SK-N-DZ (cell line): ENCODE results near the gene XG. TPM values are rescaled to one million over a fixed set of nuclear protein-coding genes. Genes with fewer than 3 reads are reported as not detected.
"Not testable (repeated sequence)": the region's sequence is repeated elsewhere in the genome, so short reads cannot be mapped to it uniquely, and the experiment has no call there.

Experiments
- DNase-seq: peaks from one replicate; pipeline ENCODE4 v3.0.0-alpha.2; 2015; ENCODE audit warnings: low spot score
- polyA plus RNA-seq, 2 experiments: library from polyadenylated mRNA; depleted of rRNA; stranded (reverse); fragments of >200 nt; gene quantifications; 2 replicates each; pipeline ENCODE4 v1.2.3, GENCODE V29; 2014

The XG gene, protein sequence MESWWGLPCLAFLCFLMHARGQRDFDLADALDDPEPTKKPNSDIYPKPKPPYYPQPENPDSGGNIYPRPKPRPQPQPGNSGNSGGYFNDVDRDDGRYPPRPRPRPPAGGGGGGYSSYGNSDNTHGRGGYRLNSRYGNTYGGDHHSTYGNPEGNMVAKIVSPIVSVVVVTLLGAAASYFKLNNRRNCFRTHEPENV
- polyA plus RNA-seq (2014; cell fraction: cytosol; rRNA removed): not detected in 2 replicates
- 0.06 TPM in 1 of 2 replicates, not detected in the other for polyA plus RNA-seq (2014; cell fraction: nucleus; rRNA removed)

DNA sequence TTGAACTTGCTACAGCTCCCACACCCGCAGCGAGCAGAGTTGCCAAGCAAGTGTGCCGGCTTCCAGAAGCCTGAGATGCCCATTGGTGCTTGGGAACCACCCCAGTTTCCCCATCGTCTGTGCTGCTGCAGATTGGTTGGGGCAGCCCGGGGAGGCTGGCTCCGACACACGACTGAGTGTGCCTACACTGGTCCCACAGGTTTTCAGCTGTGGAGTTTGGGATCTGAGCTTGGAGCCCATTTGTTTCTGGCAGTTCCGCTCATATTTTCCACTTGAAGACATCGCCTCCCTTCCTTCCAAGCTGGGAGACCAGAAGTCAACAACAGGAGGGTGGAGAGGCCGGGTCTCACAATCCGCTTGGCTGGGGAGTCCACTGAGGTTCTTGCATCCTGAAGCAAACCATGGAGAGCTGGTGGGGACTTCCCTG lies at the start of gene XG:
Gene XG (plus strand): TSS at position 167 of the 427 bp plus-strand sequence. CDS start 235 bp downstream, at position 402.
- DNase-seq: not testable (repeated sequence)

DNA sequence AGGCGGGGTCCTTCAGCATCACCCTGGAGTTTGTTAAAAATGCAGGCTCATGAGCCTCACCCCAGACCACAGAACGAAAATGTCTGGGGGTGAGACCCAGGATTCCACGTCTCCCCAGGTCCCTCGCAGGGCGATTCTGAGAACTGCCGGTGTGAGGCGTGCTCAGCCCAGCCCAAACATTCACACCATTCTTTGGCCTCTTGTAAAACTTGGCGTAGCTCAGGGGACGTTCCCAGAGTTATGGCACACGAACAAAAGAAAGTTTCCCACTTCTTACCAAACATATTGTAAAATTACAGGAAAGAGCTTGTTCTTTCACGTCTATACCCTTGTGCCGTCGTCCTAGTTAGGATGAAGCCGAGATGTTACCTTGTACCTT lies 47.9 kb upstream of the XG start:
- DNase-seq: no peak

DNA sequence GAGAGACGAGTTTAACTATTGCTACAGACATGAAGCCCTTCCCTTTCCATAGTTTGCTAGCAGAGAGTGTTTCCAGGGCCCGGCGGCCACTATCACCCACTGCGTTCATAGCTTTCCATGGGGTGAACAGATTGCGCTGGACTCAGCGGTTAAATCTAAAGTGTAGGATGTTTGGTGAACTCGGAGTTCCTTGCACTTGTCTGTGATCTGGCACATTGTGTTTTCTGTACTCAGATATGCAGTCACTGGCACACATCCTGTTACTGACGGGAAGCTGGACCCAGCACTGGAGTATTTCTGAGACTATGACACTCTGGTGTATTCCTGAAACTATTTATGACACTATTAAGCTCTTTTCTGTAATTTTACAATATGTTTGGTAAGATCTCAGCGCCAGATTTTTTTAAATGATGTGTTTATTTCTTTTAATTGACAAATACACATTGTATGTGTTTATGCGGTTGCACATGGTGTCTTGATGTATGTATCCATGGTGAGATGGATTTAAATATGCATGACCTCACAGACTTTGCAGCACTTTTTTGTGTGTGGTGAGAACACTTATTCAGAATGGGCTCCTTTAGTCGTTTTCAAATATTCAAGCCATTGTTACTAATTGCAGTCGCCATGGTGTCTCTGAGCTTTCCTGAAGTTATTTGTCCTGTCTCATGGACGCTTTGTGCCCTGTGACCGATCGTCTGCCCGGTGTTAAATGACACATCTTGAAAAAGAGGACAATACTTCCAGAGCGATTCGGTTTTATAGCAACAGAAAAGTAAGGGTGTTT lies 46.6 kb upstream of the XG start:
- DNase-seq: no peak

DNA sequence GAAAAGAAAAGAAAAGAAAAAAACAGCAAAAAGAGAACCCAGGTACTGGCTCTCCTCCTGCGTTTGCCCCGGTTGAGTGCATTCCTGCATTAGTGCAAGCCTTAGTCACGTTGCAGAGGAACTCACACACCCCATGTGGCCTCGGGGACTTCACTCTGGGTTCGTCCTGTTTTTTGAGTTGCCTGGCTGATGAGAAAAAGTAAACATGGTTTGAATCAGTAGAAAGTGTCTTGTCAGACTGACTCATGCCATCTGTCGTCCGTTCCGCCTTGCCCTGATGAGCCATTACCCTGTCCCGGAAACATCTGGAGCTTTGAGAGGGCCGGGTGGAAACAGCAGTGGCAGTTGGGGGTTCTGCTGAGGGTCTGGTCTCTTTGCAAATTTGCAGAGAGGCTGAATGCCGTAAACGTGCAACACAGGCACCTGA lies 44.5 kb upstream of the XG start:
- no peak for DNase-seq

DNA sequence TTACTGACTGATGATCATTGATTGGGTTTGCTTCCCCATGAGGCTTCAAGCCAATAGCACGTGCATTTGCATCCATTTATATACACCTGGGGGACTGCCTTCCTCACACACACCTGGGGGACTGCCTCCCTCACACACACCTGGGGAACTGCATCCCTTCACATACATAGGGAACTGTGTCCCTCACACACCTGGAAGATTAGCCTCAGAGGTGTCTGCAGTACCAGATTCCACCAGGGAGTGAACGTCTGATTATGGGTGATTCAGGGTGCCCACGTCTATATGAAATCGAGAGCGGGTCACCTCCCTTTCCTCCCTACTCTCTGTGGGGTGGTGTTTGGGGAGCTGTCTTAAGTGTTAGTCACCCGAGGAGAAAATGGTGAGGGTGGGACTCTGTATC lies 43.8 kb upstream of the XG start:
- no peak for DNase-seq

DNA sequence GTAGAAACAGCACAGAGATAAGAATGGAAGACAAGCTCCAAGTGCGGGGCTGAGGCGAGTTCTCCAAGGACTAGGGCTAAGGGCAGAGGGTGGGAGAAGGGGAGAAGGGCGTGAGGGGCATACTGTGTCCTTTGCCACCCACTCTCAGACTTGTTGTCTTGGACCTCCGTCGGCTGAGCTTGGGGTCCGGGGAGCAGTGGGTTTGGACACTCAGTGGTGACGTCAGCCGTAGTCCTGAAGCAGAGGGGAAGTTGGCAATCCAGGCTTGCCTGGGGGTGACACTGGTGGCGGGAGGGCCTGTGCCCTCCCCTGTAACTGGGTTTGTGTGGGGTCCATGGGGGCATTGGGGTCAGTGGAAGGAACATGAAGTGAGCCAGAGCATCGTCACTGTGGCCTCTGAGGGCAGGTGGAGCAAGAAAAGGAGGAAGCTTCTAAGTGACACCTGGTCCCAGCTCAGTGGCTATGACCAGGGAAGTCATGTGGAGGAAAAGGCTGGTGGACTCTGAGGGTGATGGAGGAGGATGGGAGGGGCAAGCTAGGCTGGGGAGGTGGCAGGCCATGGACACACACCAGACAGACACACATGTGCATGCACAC lies 43.1 kb upstream of the XG start:
- DNase-seq: no peak

DNA sequence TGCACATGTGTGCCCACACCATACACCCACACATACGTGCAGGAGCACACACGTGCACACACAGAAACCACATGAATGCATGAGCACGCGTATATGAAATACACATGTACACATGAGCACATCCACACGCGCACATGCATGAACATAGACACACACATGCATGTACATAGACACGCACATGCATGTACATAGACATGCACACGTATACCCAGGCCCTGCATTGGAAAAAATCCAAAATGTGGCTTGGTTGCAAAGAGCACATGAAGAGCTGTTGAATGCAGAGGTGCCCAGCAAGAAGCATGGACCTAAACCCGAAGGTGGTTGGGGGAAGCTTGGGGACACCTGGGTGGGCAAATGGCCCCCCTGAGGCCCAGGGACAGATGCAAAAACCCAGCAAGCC lies 42.3 kb upstream of the XG start:
- DNase-seq: no peak

DNA sequence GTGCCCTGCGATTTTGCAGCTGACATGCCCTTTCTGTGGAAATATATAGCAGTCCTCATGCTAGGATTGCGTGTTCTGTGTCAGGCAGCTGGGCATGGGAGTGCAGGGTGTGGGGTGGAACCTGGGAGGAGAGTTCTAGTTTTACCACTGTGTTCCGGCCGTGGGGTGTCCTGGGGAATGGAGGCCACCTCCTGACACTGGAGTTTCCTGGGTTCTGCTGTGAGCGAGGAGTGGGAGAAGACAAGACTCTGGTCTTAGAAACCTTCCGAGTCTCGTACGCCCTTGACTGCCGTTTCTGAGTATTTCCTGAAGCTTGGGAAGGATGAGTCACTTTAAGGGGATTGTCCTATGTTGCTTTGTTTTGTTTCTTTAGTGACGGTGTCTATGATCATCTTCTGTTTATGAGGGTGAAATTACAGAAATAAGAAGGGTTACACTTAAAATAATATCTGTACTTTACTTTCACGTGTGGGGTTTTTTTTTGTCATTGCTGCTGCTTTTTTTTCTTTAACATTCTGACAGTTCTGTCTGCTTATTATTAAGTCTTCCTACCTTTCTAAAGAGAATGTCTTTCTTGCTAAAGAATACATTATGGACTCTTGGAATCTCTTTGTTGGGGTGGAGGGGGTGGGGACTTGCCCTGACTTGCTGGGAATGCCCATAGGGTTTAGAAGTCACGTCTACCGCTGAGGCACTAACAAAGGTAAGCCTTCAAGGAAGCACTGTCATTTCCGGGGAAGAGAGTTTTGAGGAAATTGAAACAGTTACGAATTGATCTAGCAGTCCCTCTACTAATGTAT lies 41.6 kb upstream of the XG start:
- no peak for DNase-seq

DNA sequence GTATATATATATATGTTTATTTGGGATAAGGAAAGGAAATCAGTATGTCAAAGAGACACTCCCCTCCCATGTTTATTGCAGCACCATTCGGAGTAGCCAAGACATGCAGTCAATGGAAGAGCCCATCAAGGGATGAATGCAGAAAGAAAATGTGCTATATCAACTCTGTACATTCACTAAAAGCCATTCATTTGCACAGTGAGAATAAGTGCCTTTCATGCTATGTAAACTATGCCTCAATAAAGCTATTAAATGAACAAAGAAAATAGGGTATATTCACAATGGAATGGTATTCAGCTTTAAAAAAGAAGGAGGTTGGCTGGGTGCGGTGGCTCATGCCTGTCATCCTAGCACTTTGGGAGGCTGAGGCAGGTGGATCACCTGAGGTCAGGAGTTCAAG lies 40.4 kb upstream of the XG start:
- no peak for DNase-seq

DNA sequence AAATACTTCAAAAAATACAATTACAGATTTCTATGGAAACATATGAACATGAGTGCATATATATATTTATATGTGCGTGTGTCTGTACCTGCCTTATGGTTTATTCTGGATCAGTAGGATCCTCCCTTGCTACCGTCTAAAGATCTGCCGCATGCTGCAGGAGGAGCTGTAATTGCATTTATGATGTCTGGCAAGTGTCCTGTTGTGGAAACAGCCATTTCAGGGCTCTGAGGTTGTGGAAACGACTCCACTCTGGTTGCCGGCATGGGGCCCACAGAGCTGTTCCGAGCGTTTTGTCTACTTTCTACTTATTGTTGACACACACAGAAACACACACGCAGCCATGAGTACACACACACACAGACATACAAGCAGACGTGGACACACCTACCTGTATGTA lies 39.4 kb upstream of the XG start:
- peak; percentile 45 for DNase-seq

DNA sequence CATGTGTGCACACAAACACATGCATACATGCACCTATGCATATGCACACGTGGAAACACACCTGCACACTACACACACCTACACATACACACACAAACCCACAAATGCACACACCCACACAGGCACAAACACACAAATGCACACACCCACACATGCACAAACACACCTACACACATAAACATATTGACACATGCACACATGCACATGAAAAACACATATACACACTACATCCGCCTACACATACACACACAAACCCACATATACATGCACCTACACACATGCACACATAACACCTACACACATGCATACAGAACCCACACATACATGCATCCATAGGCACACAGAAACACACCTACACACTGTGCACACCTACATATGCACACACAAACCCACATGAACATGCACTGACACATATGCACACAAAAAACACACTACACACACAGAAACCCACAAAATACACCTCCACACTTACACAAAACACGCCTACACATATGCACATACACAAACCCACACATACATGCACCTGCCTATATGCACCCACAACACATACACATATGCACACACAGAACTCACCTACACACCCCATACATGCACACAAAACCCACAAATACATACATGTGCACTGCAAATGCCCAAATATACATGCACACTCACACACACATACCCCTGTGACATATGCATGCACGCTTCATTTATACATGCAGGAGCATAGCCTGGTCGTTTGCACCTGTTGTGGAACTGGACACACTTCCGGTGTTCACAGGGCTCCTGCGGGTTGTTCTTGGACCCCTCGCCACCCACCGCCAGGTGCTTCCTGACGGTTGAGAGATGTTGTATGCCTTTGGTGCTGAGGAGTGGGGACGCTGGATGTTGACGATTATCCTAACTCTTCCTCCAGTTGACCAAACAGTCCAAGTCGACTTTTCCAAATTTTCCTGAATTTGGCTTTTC lies 38.7 kb upstream of the XG start:
- no peak for DNase-seq

DNA sequence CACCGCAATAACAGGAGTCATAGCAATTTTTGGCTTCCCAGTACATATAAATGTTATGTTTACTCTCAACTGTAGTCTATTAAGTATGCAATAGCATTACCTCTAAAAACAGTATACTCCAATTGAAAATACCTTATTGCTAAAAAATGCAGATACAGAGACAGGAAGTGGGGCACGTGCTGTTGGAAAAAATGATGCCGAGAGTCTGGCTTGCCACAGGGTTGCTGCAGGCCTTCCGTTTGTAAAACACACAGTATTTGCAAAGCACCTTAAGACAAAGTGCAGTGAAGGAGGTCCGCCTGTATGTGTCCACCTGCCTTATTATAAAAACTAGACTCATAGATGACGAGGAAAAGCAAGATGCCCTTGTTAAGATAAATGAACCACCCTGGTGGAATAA lies 37.3 kb upstream of the XG start:
- DNase-seq: no peak

DNA sequence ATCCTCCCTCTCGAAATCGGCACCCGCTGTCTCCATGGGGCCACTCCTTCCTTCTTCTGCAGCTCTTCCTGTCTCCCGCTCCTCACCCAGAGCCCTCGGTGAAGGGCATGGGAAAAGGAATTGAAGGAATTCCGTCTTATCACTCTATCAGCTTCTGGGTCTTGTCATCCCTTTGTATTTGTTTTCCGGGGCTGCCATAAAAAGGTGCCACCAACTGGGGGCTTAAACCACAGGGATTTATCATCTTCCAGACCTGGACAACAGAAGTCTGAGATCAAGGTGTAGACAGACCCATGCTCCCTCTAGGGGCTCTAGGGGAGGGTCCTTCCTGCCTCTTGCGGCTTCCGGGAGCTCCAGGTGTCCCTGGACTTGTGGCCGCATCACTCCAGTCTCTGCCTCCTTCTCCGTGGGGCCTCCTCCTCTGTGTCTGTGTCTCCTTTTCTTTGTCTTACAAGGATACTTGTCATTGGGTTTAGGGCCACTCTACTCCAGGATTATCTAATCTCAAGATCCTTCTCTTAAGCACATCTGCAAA lies 36.7 kb upstream of the XG start:
- no peak for DNase-seq

DNA sequence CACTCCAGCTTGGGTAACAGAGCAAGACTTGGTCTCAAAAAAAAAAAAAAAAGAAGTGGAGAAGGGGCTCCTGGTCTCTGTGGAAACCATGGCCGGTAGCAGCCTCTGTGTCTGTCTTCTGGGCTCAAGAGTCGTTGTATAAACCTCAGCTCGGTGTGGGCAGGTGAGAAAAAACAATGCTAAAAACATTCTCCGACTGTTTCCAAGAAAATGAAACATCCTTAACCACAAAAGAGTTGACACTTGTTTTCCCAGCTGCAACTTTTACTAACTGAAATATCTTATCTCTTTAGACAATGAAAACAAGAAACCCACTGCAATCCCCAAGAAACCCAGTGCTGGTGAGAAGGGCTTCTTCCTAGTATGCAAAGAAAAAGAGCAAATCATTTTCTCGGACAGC lies 34.5 kb upstream of the XG start:
- DNase-seq: no peak

DNA sequence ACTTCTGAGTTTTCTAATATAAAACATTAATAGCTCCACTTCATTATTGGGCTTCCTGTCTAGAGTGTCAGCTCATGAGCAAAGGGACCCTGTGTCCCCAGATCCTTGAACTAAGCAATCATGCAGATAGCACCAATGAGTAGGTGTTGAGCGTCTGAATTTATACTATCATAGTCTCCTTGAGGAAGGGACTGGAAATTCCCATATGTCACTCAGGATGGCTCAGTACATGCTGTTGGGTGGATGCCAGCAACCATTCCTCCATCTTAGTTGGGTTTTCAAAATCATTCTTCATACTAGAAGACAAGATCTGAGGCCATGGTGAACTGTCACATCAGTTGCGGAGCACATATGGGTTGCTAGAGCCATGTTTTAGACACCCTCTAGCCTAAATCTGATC lies 33.0 kb upstream of the XG start:
- no peak for DNase-seq

DNA sequence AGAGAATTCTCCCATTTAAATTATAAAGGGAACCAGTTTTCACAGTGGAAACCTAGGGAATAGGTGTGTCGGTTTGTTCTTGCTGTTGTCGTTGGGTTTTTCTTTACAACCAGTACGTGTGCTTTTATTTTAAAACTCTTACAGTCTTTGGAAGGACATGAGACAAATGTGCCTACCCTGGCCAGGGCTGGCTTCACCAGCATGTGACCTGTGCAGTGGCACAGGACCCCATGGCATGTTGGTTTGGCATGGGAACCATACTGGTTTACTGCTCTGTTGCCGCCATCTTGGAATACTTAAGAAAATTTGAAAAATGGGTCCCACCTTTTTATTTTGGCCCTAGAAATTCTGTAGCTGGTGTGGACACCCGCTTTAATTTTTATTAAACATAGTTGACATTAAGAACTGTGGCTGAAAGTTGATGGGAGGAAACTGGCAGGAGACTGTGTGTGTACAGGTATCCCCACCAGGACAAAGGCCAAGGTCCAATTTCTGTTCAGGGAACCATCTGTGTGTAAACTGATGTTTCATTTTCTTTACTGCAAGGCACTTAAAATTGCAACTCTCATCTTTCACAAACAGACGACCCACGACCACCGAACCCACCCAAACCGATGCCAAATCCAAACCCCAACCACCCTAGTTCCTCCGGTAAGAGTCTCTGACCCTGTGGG lies 31.9 kb upstream of the XG start:
- no peak for DNase-seq

DNA sequence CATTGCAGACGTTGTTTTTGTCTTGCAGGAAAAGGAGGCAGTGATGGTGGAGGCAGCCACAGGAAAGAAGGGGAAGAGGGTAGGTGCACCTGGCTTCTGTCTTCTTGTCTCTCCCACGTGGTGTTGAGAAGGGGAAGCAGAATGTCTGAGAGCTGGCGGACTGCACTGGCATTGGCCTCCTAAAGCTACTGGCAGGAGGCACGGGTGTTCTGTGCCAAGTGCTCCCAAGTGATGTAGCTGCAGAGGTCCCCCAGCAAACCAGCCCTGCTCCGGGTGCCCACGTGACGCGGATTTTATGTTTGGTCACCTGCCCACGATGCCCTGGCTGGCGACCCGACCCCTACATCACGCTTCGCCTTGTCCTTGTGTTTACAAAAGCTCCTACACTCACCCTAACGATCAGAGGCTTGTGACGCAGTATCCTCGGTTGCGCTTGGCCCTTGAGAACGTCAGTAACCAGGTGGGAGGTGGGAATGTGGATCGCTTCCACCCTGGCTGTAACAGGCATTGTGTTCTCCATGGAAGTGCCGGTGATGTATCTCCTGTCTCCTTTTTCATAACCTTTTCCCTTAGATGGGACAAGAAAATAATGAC lies 28.5 kb upstream of the XG start:
- DNase-seq: no peak

DNA sequence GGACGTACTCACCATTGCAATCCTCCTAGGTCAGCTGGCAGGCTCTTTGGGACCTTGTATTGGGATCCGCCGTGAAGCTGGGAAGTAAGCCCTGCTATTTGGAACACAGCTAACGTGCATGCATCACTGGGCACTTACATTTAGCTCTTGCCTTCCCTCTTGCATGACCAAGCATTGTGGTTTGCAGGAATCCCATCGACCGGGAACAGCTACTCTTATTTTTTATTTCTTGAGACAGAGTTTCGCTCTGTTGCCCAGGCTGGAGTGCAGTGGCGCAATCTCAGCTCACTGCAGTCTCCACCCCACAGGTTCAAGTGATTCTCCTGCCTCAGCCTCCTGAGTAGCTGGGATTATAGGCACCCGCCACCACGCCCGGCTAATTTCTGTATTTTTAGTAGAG lies 24.6 kb upstream of the XG start:
- DNase-seq: not testable (repeated sequence)

DNA sequence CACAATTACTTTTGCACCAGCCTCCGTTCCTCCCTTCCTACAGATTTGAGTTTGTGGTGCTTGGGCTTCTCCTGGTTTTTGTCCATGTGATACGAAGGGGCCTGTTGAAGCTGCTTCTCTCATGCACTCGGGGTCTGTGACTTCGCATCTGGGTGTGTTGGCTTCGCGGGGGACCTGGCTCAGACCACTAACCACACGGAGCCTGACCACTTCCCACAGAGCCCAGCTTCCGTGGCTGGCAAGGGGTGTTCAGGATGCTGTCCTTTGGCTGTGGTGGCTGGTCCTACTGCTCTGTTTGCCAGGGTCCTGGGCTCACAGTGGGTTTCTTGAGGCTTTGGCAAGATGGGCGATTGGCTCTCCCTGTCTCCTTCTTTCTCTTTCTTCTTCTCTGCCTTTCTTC lies 19.8 kb upstream of the XG start:
- no peak for DNase-seq

DNA sequence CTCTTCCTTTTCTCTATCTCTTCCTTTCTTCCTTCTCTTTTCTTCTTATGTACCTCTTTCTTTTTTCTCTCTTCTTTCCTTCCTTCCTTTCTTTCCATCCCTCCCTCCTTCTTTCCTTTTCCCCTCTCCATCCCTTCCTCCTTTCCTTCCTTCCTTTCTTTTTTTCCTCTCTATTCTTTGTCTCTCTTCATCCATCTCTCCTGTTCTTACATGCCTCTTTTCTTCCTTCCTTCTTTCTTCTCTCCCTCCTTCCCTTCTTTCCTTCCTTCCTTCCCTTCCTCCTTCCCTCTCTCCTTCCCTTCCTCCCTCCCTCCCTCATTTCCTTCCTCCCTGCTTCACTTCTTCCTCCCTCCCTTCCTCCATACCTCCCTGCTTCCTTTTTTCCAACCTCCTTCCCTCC lies 19.2 kb upstream of the XG start:
- no peak for DNase-seq
